ENCODE results near the gene CCSER1. TPM values are rescaled to one million over a fixed set of nuclear protein-coding genes. Genes with fewer than 3 reads are reported as not detected.

The CCSER1 gene
- total and polyA plus RNA-seq, 2 of the 8 experiments (the other 6 are each of a cell fraction or from before 2014, with no cell fraction given), result 0.26 to 0.84 TPM

- no peak overlapping the region for H2AK5ac ChIP-seq (ENCODE audit: low read depth, low read length)
- peaks cover 23 to 28% of the 10 kb centered on the region in 2 experiments for H3K9me3 ChIP-seq (ENCODE audit: insufficient read depth in 2 of 2, low read depth in 1 of 2, low read length in 1 of 2)
- no peak overlapping the region for H2BK15ac ChIP-seq (ENCODE audit: low read length)
- no peak overlapping the region for H3K23ac ChIP-seq (ENCODE audit: insufficient read length)
- no peak overlapping the region for H2BK120ac ChIP-seq (replicated peaks; ENCODE audit: low read depth, low read length)
- no peaks in the 10 kb centered on the region for H3K79me1 ChIP-seq (ENCODE audit: low read depth, low read length)
- DNase-seq (ENCODE audit: low read depth in 1 of 2, low spot score in 2 of 2), result no peak
- no peak overlapping the region for H3K18ac ChIP-seq (ENCODE audit: extremely low read depth, low read length)
- CTCF ChIA-PET (ENCODE audit: partially characterized antibody), result no interaction called here
- H3K4me3 ChIP-seq (ENCODE audit: extremely low read depth in 1 of 4, insufficient read depth in 2 of 4, low read depth in 3 of 4, low read length in 4 of 4), result no peak overlapping the region
- FAIRE-seq, result no peak
- H3K56ac ChIP-seq (replicated peaks; ENCODE audit: insufficient read length, low read depth, low read length), result no peak overlapping the region
- H3K27me3 ChIP-seq (replicated peaks in 1 of 4; ENCODE audit: control insufficient read depth in 3 of 4, extremely low read depth in 1 of 4, insufficient read depth in 3 of 4, low read length in 3 of 4), result no peaks in the 10 kb centered on the region
- 95% methylated on average over 3 of the region's 3 CpGs; no CpG with 5 or more reads in 1 of the 2 experiments for WGBS, 2 experiments (ENCODE audit: extremely low coverage in 1 of 2, insufficient coverage in 1 of 2, insufficient read length in 1 of 2, insufficient replicate concordance in 2 of 2, low coverage in 1 of 2, low lambda C conversion rate in 2 of 2, missing lambda C conversion rate in 1 of 2)
- POLR2A ChIA-PET (ENCODE audit: partially characterized antibody), result no interaction called here
- no peaks in the 10 kb centered on the region for H3K36me3 ChIP-seq (ENCODE audit: control insufficient read depth in 2 of 4, insufficient read depth in 4 of 4, low read length in 3 of 4)
- no peaks in the 10 kb centered on the region for H3K23me2 ChIP-seq (ENCODE audit: low read depth, low read length)
- H2AFZ ChIP-seq (ENCODE audit: low read length), result no peak overlapping the region
- no peak overlapping the region for H3K4me2 ChIP-seq (ENCODE audit: insufficient read depth in 1 of 2, low read depth in 2 of 2, low read length in 2 of 2)
- no peak overlapping the region for H3K27ac ChIP-seq (ENCODE audit: low read depth, low read length)
- H2BK20ac ChIP-seq (ENCODE audit: low read length), result no peak overlapping the region
- H3K4me1 ChIP-seq (replicated peaks in 1 of 4; ENCODE audit: control insufficient read depth in 3 of 4, insufficient read depth in 4 of 4, low read length in 3 of 4), result no peaks in the 10 kb centered on the region
- H4K8ac ChIP-seq (ENCODE audit: extremely low read depth, insufficient read depth, low read length), result no peak overlapping the region
- no peak overlapping the region for H3K9ac ChIP-seq (replicated peaks in 1 of 4; ENCODE audit: extremely low read depth in 1 of 4, low read depth in 3 of 4, low read length in 3 of 4)
- no peak overlapping the region for H3K14ac ChIP-seq (ENCODE audit: insufficient read length)
- no peak overlapping the region for H4K5ac ChIP-seq (ENCODE audit: insufficient read length, low read depth, low read length)
- H2BK12ac ChIP-seq (ENCODE audit: low read depth, low read length), result no peak overlapping the region
- no peaks in the 10 kb centered on the region for H4K20me1 ChIP-seq (replicated peaks in 1 of 2; ENCODE audit: control insufficient read depth in 1 of 2, insufficient read depth in 2 of 2, low read length in 2 of 2)
- H2BK5ac ChIP-seq (ENCODE audit: low read depth, low read length), result no peak overlapping the region
- no peak overlapping the region for H3K4ac ChIP-seq (replicated peaks; ENCODE audit: insufficient read length, low read depth, low read length)
- no peaks in the 10 kb centered on the region for H3K79me2 ChIP-seq (ENCODE audit: control insufficient read depth in 1 of 2, insufficient read depth in 2 of 2, low read length in 2 of 2)
- H4K91ac ChIP-seq (replicated peaks; ENCODE audit: insufficient read length, low read length), result no peak overlapping the region
- TF ChIP-seq CEBPB (IDR thresholded peaks at IDR 0.05; ENCODE audit: low read depth, low read length), result no peak
- TF ChIP-seq ASH2L (IDR thresholded peaks at IDR 0.05; ENCODE audit: low read length), result no peak
- TF ChIP-seq HDAC2 (IDR thresholded peaks at IDR 0.05; ENCODE audit: borderline replicate concordance in 1 of 2, low read depth in 2 of 2, low read length in 2 of 2), result no peak
- TF ChIP-seq TAF1 (IDR thresholded peaks at IDR 0.05; ENCODE audit: low read depth, low read length), result no peak
- TF ChIP-seq ATF3 (IDR thresholded peaks at IDR 0.05; ENCODE audit: insufficient read depth, low read depth, low read length), result no peak
- no peak for TF ChIP-seq NANOG (IDR thresholded peaks at IDR 0.05; ENCODE audit: insufficient read depth, low read depth, low read length, poor library complexity, severe bottlenecking)
- TF ChIP-seq CHD1 (IDR thresholded peaks at IDR 0.05; ENCODE audit: low read depth, low read length), result no peak
- no peak for TF ChIP-seq BCL11A (IDR thresholded peaks at IDR 0.05; ENCODE audit: low read depth in 2 of 2, low read length in 2 of 2)
- TF ChIP-seq SP2 (IDR thresholded peaks at IDR 0.05; ENCODE audit: low read length), result no peak
- no peak for TF ChIP-seq JUN (IDR thresholded peaks at IDR 0.05; ENCODE audit: low read depth, low read length)
- TF ChIP-seq BRCA1 (IDR thresholded peaks at IDR 0.05; ENCODE audit: low read depth, low read length), result no peak
- no peak for TF ChIP-seq EP300 (IDR thresholded peaks at IDR 0.05; ENCODE audit: borderline replicate concordance in 1 of 2, low read depth in 2 of 2, low read length in 2 of 2)
- no peak for TF ChIP-seq SUZ12 (IDR thresholded peaks at IDR 0.05; ENCODE audit: low read length)
Observed at GRCh38 chr4:91330555-91331137, 1203.5 kb downstream of the CCSER1 start.
